ENCODE results near the gene GHDC. TPM values are rescaled to one million over a fixed set of nuclear protein-coding genes. Genes with fewer than 3 reads are reported as not detected.
"Not testable (repeated sequence)": the region's sequence is repeated elsewhere in the genome, so short reads cannot be mapped to it uniquely, and the experiment has no call there.

GHDC gene
- polyA plus RNA-seq, 1 donor from 2014 or later: 3.2 TPM

GRCh38 chr17:42212382-42212781, 18.1 kb upstream of the GHDC start:
- H3K9me2 ChIP-seq (ENCODE audit: insufficient read depth, low read length): no peaks in the 10 kb centered on the region
- no peak overlapping the region for H2AFZ ChIP-seq (ENCODE audit: low read depth, low read length)
- no peaks in the 10 kb centered on the region for H3K36me3 ChIP-seq (ENCODE audit: insufficient read depth, low read length)
- no peak overlapping the region for H3K4me3 ChIP-seq (ENCODE audit: low read length)
- no peak overlapping the region for H3K27ac ChIP-seq (ENCODE audit: low read length)
- no peaks in the 10 kb centered on the region for H3K79me2 ChIP-seq (replicated peaks; ENCODE audit: insufficient read depth, low read length)
- no peak overlapping the region for H3K9ac ChIP-seq (ENCODE audit: low read length)
- H3K9me3 ChIP-seq (ENCODE audit: low read length): no peaks in the 10 kb centered on the region
- TF ChIP-seq EP300 (conservative IDR thresholded peaks at IDR 0.05; ENCODE audit: poor library complexity, severe bottlenecking): no peak
- H3K4me2 ChIP-seq (ENCODE audit: low read length): no peak overlapping the region
- no peaks in the 10 kb centered on the region for H3F3A ChIP-seq (ENCODE audit: insufficient read depth, low read length, poor library complexity, severe bottlenecking)
- no peaks in the 10 kb centered on the region for H4K20me1 ChIP-seq (ENCODE audit: insufficient read depth)
- H3K27me3 ChIP-seq (ENCODE audit: insufficient read depth, low read depth, low read length): no peaks in the 10 kb centered on the region

- not testable (repeated sequence) for H3K27me3 ChIP-seq (ENCODE audit: insufficient read depth, low read depth, low read length); H3K9me3 ChIP-seq (ENCODE audit: low read length); H4K20me1 ChIP-seq (ENCODE audit: insufficient read depth); H3K36me3 ChIP-seq (ENCODE audit: insufficient read depth, low read length); H3K4me2 ChIP-seq (ENCODE audit: low read length); H3K27ac ChIP-seq (ENCODE audit: low read length); H3K9me2 ChIP-seq (ENCODE audit: insufficient read depth, low read length); H3K79me2 ChIP-seq (replicated peaks; ENCODE audit: insufficient read depth, low read length); H3F3A ChIP-seq (ENCODE audit: insufficient read depth, low read length, poor library complexity, severe bottlenecking); H2AFZ ChIP-seq (ENCODE audit: low read depth, low read length); H3K9ac ChIP-seq (ENCODE audit: low read length); H3K4me3 ChIP-seq (ENCODE audit: low read length)
Observed at GRCh38 chr17:42211921-42212341, 17.6 kb upstream of the GHDC start.

- H3K9me2 ChIP-seq (ENCODE audit: insufficient read depth, low read length): no peaks in the 10 kb centered on the region
- H2AFZ ChIP-seq (ENCODE audit: low read depth, low read length): no peak overlapping the region
- H3K27me3 ChIP-seq (ENCODE audit: insufficient read depth, low read depth, low read length): no peaks in the 10 kb centered on the region
- H3K27ac ChIP-seq (ENCODE audit: low read length): no peak overlapping the region
- no peak overlapping the region for H3K4me2 ChIP-seq (ENCODE audit: low read length)
- no peak overlapping the region for H3K4me3 ChIP-seq (ENCODE audit: low read length)
- no peaks in the 10 kb centered on the region for H3K9me3 ChIP-seq (ENCODE audit: low read length)
- H3K79me2 ChIP-seq (replicated peaks; ENCODE audit: insufficient read depth, low read length): no peaks in the 10 kb centered on the region
- TF ChIP-seq SMC3 (conservative IDR thresholded peaks at IDR 0.05; ENCODE audit: poor library complexity) (no peak), EP300 (conservative IDR thresholded peaks at IDR 0.05; ENCODE audit: poor library complexity, severe bottlenecking) (no peak), EZH2 (IDR thresholded peaks at IDR 0.05; ENCODE audit: borderline replicate concordance, insufficient read depth, low read length, poor library complexity, severe bottlenecking) (no peak), CTCF (IDR thresholded peaks at IDR 0.05; ENCODE audit: poor library complexity, severe bottlenecking) (no peak), MXI1 (conservative IDR thresholded peaks at IDR 0.05; ENCODE audit: poor library complexity, severe bottlenecking) (no peak), TAF1 (IDR thresholded peaks at IDR 0.05; ENCODE audit: low read depth) (no peak), REST (IDR thresholded peaks at IDR 0.05; ENCODE audit: borderline replicate concordance) (no peak), RAD21 (conservative IDR thresholded peaks at IDR 0.05) (no peak), POLR2AphosphoS5 (IDR thresholded peaks at IDR 0.05) (no peak)
- H4K20me1 ChIP-seq (ENCODE audit: insufficient read depth): no peaks in the 10 kb centered on the region
- H3K36me3 ChIP-seq (ENCODE audit: insufficient read depth, low read length): no peaks in the 10 kb centered on the region
- H3F3A ChIP-seq (ENCODE audit: insufficient read depth, low read length, poor library complexity, severe bottlenecking): no peaks in the 10 kb centered on the region
- no peak overlapping the region for H3K9ac ChIP-seq (ENCODE audit: low read length)
Observed at GRCh38 chr17:42210046-42210445, 15.8 kb upstream of the GHDC start.

GRCh38 chr17:42206153-42206612, 11.9 kb upstream of the GHDC start:
- not testable (repeated sequence) for H3K36me3 ChIP-seq (ENCODE audit: insufficient read depth, low read length); H3K9ac ChIP-seq (ENCODE audit: low read length); H3K4me2 ChIP-seq (ENCODE audit: low read length)

More at GRCh38 chr17:42206153-42206612, 11.9 kb upstream of the GHDC start:
- not testable (repeated sequence) for H3K79me2 ChIP-seq (replicated peaks; ENCODE audit: insufficient read depth, low read length); H3K4me3 ChIP-seq (ENCODE audit: low read length); H4K20me1 ChIP-seq (ENCODE audit: insufficient read depth); H3K9me2 ChIP-seq (ENCODE audit: insufficient read depth, low read length); H3K27ac ChIP-seq (ENCODE audit: low read length); H3K9me3 ChIP-seq (ENCODE audit: low read length); H2AFZ ChIP-seq (ENCODE audit: low read depth, low read length); H3F3A ChIP-seq (ENCODE audit: insufficient read depth, low read length, poor library complexity, severe bottlenecking); H3K27me3 ChIP-seq (ENCODE audit: insufficient read depth, low read depth, low read length)

Measured in neural cell (in vitro differentiated cells).